ENCODE data around the gene RPL19. TPM values are rescaled to one million over a fixed set of nuclear protein-coding genes. Genes with fewer than 3 reads are reported as not detected.

RPL19 gene
- total and polyA plus RNA-seq, 4 donors, result 1,387 to 4,055 (median 1,971) TPM

DNA sequence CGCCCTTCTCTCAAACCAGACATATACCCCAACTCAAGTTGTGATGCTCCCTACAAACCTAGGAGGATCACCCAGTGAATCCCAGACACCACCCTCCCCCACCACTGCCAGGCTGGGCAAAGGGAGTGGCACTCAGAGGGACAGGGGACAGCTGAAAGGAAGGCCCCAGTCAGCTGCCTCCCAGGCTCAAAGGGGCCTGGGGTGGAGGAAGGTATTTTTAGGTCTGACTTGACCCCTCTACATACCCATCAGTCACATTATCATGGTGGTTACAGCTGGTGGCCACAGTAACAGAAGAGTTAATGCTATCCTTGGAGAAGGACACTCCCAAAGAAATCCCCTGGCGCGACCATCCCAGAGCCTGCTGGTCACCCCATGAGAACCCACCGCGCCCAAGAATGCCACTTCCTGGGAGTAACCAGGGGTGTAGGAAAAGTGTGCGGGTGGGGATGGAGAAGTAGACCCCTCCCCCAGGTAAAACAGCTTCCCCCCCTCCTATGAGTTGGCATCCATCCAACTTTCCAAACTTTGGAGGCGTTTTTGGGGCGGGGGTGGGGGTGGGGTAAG is 3.8 kb upstream of the RPL19 start:
- TF ChIP-seq, protein P1, sequence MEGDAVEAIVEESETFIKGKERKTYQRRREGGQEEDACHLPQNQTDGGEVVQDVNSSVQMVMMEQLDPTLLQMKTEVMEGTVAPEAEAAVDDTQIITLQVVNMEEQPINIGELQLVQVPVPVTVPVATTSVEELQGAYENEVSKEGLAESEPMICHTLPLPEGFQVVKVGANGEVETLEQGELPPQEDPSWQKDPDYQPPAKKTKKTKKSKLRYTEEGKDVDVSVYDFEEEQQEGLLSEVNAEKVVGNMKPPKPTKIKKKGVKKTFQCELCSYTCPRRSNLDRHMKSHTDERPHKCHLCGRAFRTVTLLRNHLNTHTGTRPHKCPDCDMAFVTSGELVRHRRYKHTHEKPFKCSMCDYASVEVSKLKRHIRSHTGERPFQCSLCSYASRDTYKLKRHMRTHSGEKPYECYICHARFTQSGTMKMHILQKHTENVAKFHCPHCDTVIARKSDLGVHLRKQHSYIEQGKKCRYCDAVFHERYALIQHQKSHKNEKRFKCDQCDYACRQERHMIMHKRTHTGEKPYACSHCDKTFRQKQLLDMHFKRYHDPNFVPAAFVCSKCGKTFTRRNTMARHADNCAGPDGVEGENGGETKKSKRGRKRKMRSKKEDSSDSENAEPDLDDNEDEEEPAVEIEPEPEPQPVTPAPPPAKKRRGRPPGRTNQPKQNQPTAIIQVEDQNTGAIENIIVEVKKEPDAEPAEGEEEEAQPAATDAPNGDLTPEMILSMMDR (IDR thresholded peaks at IDR 0.05; ENCODE audit: control extremely low read depth, extremely low read depth), result no peak
- Histone ChIP-seq H3K4me1 (ENCODE audit: control insufficient read depth in 5 of 5, insufficient read depth in 5 of 5, low read length in 5 of 5) (peaks cover 3 to 44% (median 9%) of the 10 kb centered on the region in 5 donors), H3K9ac (ENCODE audit: insufficient read depth in 1 of 2, low read length in 2 of 2) (no peak overlapping the region), H3K9me3 (ENCODE audit: control insufficient read depth in 4 of 4, insufficient read depth in 3 of 4, low read length in 3 of 4) (no peaks in the 10 kb centered on the region), H3K36me3 (ENCODE audit: control insufficient read depth in 4 of 4, insufficient read depth in 4 of 4, low read length in 4 of 4) (peaks cover 0 to 22% (median 8%) of the 10 kb centered on the region in 4 donors), H3K27me3 (ENCODE audit: control insufficient read depth in 3 of 3, insufficient read depth in 3 of 3, low read length in 2 of 3) (no peaks in the 10 kb centered on the region), H3K27ac (ENCODE audit: low read depth in 1 of 2, low read length in 1 of 2) (peak overlapping the region in 1 of 2 donors; percentile 68), H3K4me3 (peak overlapping the region; percentile 18)
- ATAC-seq (ENCODE audit: insufficient read depth, low FRiP score) (no peak), DNase-seq (no peak)
- WGBS, 2 donors, result 33 to 52% methylated on average over 7 to 8 of the region's 8 CpGs

DNA sequence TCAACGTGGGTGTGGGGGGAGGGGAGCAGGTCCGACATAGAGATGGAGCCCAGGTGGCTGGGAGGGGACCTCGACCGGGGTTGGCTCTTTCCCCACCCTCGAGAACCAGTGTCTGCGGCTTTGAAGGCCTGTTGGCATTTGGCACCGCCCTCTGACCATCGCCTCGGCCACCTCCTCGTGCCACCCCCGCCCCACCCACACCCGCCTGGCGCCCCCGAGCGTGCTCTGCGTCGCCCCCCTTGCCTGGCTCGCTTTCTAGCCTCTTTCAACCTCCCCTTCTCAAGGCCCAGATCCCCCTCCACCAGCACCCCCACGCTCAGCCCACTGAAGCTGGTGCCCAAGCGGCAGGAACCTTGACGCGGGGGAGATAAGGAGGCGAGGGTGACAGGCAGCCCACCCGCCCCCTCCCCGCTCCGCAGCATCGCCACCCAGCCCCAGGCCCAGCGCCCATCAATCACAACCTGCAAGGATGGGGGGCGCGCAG is 3.2 kb upstream of the RPL19 start:
- H3K27me3 ChIP-seq (ENCODE audit: control insufficient read depth in 3 of 3, insufficient read depth in 3 of 3, low read length in 2 of 3), result no peaks in the 10 kb centered on the region
- peak overlapping the region; percentile 75 for H3K4me3 ChIP-seq
- WGBS, 2 donors, result 1 to 2% methylated on average over 23 to 30 of the region's 30 CpGs
- H3K4me1 ChIP-seq (ENCODE audit: control insufficient read depth in 5 of 5, insufficient read depth in 5 of 5, low read length in 5 of 5), result peaks cover 3 to 49% (median 9%) of the 10 kb centered on the region in 5 donors
- no peaks in the 10 kb centered on the region for H3K9me3 ChIP-seq (ENCODE audit: control insufficient read depth in 4 of 4, insufficient read depth in 3 of 4, low read length in 3 of 4)
- H3K27ac ChIP-seq (ENCODE audit: low read depth in 1 of 2, low read length in 1 of 2), result peak overlapping the region in 1 of 2 donors; percentile 80
- peaks cover 1 to 19% (median 12%) of the 10 kb centered on the region in 4 donors for H3K36me3 ChIP-seq (ENCODE audit: control insufficient read depth in 4 of 4, insufficient read depth in 4 of 4, low read length in 4 of 4)
- H3K9ac ChIP-seq (ENCODE audit: insufficient read depth in 1 of 2, low read length in 2 of 2), result no peak overlapping the region
- TF ChIP-seq, protein P1 (IDR thresholded peaks at IDR 0.05; ENCODE audit: control extremely low read depth, extremely low read depth), result no peak
- DNase-seq, result no peak
- peak; percentile 30 for ATAC-seq (ENCODE audit: insufficient read depth, low FRiP score)

DNA sequence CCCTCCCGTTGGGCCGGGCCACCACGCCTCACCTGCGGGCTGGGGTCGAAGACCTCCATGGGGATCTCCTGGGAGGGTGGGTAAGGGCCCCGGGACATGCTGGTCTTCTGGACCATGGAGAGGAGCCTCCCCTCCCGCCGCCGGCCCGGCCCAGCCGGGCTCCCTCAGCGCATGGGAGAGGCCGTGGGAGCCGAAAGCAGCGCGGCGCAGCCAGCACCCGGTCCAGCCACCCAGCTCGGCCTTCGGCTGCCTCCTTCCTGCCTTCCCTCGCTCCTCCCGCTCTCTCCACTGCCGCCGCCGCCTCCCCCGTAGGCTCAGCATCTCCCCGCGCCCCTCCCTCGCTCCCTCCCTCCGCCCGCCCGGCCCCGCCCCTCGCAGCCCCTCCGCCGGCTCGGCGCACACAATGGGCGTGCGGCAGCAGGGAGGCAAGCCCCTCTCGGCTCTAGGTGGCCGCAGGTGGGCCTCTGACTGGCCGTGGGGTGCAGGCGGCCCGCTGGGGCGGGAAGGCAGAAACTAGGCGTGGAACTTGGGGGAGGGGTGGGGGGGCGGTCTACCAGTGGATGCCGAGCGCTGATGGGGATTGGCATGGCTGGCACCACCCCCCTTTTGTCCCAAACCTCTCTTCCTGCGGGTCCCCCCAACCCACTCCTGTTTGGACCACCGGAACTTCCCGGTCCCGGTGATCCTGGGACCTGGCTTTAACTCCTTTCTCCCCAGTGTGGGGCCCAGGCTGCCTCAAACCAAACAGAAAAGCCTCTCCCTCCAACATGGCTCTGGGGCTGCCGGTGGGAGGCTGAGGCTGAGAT is 2.5 kb upstream of the RPL19 start, which contains the start of gene CACNB1:
Gene CACNB1, minus strand, starts transcription at position 290 of the 806 bp plus-strand sequence. Its CDS starts 174 bp downstream, at position 116.
- Histone ChIP-seq H3K9me3 (ENCODE audit: control insufficient read depth in 4 of 4, insufficient read depth in 3 of 4, low read length in 3 of 4) (no peaks in the 10 kb centered on the region), H3K9ac (ENCODE audit: insufficient read depth in 1 of 2, low read length in 2 of 2) (no peak within 1 kb of the TSS), H3K27me3 (ENCODE audit: control insufficient read depth in 3 of 3, insufficient read depth in 3 of 3, low read length in 2 of 3) (no peaks in the 10 kb centered on the region), H3K4me3 (peak within 1 kb of the TSS; percentile 75), H3K4me1 (ENCODE audit: control insufficient read depth in 5 of 5, insufficient read depth in 5 of 5, low read length in 5 of 5) (peaks cover 3 to 52% (median 9%) of the 10 kb centered on the region in 5 donors), H3K36me3 (ENCODE audit: control insufficient read depth in 4 of 4, insufficient read depth in 4 of 4, low read length in 4 of 4) (peaks cover 6 to 18% (median 15%) of the 10 kb centered on the region in 4 donors), H3K27ac (ENCODE audit: low read depth in 1 of 2, low read length in 1 of 2) (peak within 1 kb of the TSS; percentile 27 to 80)
- 1% methylated on average over 43 to 55 of the region's 55 CpGs for WGBS, 2 donors
- TF ChIP-seq, protein P1 (IDR thresholded peaks at IDR 0.05; ENCODE audit: control extremely low read depth, extremely low read depth), result no peak
- ATAC-seq (ENCODE audit: insufficient read depth, low FRiP score) (peak; percentile 58), DNase-seq (peak; percentile 87 to 90 (median 90))

Data from lung (tissue), 12 donors.